ENCODE measurements around the gene SSR1. TPM values are rescaled to one million over a fixed set of nuclear protein-coding genes. Genes with fewer than 3 reads are reported as not detected.

SSR1 gene
- total and polyA plus RNA-seq, 2 of the 13 experiments (the other 11 are each of a cell fraction or from before 2014, with no cell fraction given) = 203 to 243 TPM

DNA sequence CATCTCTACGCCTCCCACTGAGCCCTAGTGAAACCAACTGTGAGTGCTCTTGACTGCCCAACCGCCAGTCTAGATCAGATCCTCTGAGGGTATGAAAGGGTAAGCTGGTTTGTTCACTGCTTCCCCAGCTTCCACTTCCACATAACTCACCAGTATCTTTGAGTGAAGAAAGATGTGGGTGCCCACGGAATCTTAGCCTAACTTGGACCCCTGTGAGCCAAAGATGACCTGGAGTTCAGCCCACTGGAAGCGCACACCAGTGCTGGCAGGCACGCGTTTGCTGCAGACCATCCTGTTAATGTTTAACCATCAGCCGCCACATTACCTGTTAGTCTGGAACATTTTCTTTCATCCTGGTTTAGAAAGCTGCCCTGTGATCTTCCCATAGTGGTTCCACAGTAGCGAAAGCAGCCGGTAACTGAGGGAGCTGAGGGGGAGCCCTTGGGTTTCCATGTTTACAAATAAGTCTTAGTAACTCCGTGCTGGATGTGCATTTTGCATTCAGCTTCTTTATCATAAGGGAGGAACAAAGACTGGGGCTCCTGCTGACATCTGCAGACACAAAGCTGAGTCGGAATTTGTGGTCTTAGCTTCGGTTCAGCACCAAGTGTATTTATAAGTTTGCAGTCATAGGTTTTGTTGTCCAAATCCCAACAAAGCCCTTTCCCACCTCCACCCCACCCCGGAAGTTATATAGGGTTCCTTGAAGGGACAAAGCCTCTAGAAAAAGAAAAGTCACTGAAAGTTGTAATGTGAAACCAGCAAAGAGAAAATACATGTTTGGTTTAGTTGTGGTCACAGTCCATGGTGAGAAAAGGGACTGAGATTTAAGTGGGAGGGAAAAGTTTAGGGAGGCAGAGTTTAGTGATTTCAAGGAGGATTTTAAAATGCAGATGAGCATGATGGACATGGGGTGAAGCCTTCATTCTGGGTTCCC lies 71.0 kb downstream of the SSR1 start (continued):
- TF ChIP-seq DPF2 (CRISPR knock-in tag; IDR thresholded peaks at IDR 0.05; ENCODE audit: borderline replicate concordance, low read depth) (no peak), ZNF766 (CRISPR knock-in tag; IDR thresholded peaks at IDR 0.05; ENCODE audit: borderline replicate concordance) (peak; percentile 85; the same call in 1 of the 2 replicates), ISL2 (CRISPR knock-in tag; IDR thresholded peaks at IDR 0.05) (peak; percentile 72; the same call in 1 of the 2 replicates), ZNF639 (CRISPR knock-in tag; conservative IDR thresholded peaks at IDR 0.05) (0 out of 2 replicates have a peak, but pooled peaks have one; percentile 23), RFXAP (CRISPR knock-in tag; IDR thresholded peaks at IDR 0.05; ENCODE audit: borderline replicate concordance) (peak; percentile 74; the same call in 1 of the 2 replicates), ZZZ3 (CRISPR knock-in tag; IDR thresholded peaks at IDR 0.05; ENCODE audit: borderline replicate concordance) (no peak), ZC3H4 (CRISPR knock-in tag; IDR thresholded peaks at IDR 0.05; ENCODE audit: borderline replicate concordance) (no peak), SALL1 (CRISPR knock-in tag; IDR thresholded peaks at IDR 0.05) (peak; percentile 90), STAG1 (CRISPR knock-in tag; IDR thresholded peaks at IDR 0.05) (peak; percentile 36; the same call in 1 of the 2 replicates), IRF2 (CRISPR knock-in tag; IDR thresholded peaks at IDR 0.05) (peak; percentile 21; the same call in 1 of the 2 replicates), HOXA5 (CRISPR knock-in tag; IDR thresholded peaks at IDR 0.05) (peak; percentile 75; the same call in 1 of the 2 replicates), ZNF850 (CRISPR knock-in tag; conservative IDR thresholded peaks at IDR 0.05) (no peak), ARNT2 (CRISPR knock-in tag; IDR thresholded peaks at IDR 0.05; ENCODE audit: low read depth) (peak; percentile 72; the same call in 1 of the 2 replicates), GMEB1 (CRISPR knock-in tag; IDR thresholded peaks at IDR 0.05; ENCODE audit: borderline replicate concordance) (no peak), ZNF546 (CRISPR knock-in tag; conservative IDR thresholded peaks at IDR 0.05) (no peak), KLF16 (CRISPR knock-in tag; IDR thresholded peaks at IDR 0.05) (peak in 1 of 2 experiments; percentile 54; a peak in 1 of 4 replicates), ZBTB33 (CRISPR knock-in tag; IDR thresholded peaks at IDR 0.05) (peak; percentile 48; the same call in 1 of the 2 replicates), HDAC1 (CRISPR knock-in tag; IDR thresholded peaks at IDR 0.05) (peak; percentile 69; the same call in 1 of the 2 replicates), RFX3 (CRISPR knock-in tag; IDR thresholded peaks at IDR 0.05) (no peak), ZFP91 (CRISPR knock-in tag; IDR thresholded peaks at IDR 0.05; ENCODE audit: borderline replicate concordance) (peak; percentile 36; the same call in 1 of the 2 replicates)
